OCI-M1 (cell line): ENCODE measurements around the gene PLB1.

Experiments
- DNase-seq: peaks from one replicate; lab custom pipeline; 2025; lab: John Stamatoyannopoulos, UW

Gene PLB1

DNA sequence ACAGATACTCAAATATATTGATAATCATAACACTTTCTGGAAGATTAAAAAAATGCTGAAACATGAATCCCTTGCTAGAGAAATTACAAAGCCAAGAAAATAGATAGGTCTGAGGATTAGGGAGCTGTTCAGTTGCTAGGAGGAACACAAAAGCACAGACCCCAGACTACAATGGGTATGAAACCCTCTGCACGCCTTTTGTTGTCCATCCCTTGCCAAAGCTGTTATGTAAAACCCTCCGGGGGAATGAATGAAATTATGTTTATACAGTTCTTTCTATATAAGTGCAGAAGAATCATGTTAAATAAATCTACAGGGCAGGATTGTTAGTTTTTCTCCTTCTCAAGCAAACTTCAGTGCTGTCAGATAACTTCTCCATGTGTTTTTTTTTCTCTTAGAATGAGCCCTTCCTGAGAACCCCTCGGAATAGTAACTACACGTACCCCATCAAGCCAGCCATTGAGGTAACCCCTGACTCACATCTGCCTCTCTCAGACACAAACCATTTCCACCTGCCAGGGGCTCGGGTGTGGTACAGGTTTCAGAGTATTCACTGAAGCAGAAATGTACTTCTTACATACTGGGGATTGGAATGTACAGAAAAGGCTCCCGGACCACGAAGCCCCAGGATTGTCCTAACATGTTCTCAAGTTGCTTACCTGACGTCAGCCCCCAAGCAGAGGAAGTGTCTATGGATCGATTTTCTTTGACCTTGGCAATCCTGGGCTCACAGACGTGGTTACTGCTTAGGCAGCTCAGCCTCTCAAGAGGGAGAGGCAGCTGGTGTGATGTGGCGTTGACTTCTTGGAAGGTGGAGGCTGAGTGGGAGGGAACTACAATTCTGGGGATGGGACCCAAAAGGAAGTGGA is 118.0 kb downstream of the PLB1 start:
- no peak for DNase-seq

DNA sequence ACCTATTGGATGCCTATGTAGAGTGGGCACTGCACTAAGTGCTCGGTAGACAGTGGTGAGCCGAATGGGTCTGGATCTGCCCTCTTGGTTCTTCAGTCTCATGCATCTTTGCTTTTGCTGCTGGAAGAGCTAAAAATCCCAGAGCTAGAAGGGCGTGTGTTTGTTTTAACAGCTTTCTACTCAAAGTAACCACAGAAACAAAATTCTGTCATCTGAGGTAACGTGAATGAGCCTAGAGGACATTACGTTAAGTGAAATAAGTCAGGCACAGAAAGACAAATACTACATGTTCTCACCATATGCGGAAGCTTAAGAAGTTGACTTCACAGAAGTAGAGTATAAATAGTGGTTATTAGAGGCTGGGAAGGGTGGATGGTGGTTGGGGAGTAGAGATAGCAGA is 119.8 kb downstream of the PLB1 start:
- DNase-seq: no peak

DNA sequence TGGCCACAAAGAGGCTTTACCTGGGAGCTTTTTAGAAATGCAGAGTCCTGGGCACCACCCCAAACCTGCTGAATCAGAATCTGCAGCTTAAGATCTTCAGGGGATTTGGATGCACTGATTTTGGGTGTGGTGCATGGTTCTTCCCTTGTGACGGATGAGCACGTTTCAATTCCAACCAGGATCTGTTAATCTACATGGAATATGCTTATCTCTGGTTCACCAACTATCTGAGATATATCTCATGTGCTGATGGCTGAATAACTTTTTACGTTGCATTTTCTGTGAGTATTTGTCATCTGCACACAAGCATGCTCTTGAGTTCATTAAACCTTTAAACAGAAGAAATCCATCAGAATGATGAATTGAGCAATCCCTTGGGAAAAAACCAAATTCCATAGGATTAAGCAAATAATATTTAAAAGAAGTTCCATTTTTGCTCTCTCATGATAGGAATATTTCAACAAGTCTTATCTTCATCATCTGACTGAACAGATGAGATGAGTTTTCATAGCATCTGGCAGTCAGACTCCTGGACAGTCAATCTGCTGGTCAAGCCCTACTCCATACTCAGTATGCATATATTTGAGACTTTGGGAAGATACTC is 120.6 kb downstream of the PLB1 start:
- no peak for DNase-seq

DNA sequence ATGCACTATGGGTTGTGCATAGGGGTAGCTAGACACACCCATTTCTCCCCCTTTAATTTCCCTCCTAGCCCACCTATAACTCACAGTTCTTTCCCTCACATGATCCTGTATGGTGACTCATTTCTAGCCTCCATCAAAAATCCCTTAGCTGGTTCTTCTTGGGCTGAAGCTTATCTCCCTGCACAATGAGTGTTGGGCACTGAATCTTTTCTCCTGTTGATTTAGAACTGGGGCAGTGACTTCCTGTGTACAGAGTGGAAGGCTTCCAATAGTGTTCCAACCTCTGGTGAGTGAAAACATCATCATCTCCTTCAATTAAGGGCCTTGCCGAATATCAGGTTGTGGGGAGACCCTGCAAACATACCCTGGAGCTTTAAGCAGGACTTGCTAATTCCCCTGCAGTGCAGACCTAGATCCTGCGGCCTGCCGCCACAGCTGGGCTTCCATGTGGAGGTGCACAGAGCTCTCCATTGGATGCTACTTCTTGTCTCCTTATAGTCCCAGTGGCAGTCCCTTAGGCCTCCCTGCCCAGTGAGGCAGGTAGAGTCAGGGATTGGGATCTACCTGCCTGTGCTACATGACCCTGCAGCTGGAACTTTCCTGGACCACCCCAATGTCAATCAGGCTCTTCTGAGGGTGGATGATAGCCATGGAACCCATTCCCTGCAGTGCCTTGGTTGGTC is 121.8 kb downstream of the PLB1 start:
- DNase-seq: no peak

DNA sequence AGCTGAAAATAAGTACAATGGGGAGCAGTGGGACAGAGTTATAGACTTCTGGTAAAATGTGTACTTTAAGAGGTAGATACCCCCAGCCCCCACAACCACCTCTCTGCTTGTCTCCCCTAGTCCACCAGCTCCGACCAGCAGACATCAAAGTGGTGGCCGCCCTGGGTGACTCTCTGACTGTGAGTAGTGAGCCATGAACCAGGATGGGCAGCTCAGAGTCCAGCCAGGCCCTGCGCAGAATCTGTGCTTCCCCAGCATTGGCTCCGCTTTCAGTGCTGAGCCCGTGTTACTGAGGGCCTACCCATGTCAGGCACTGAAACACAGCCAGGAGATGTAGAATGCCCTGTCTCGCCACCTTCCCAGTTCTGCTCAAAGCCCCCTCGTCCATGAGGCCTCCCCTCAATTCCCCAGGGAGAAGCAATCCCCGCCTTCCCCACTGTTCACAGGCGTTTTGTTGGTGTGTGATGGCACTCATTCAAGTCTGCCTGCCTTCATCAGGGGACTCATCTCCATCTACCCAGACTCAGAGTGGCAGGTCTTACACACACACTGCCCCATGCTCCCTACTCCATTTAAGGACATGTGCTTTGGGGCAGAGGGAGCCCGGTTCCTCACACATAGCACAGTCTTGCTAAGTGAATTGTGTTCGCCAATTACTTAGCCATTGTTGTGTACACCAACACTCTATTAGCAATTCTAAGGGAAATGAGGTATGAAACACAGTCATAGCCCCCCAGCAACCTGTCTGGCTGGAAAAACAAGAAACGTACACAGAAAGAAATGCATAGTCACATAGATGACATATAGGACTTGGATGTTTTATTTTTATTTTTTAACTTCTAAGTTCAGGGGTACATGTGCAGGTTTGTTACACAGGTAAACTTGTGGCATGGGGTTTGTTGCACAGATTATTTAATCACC is 122.6 kb downstream of the PLB1 start:
- DNase-seq: no peak

DNA sequence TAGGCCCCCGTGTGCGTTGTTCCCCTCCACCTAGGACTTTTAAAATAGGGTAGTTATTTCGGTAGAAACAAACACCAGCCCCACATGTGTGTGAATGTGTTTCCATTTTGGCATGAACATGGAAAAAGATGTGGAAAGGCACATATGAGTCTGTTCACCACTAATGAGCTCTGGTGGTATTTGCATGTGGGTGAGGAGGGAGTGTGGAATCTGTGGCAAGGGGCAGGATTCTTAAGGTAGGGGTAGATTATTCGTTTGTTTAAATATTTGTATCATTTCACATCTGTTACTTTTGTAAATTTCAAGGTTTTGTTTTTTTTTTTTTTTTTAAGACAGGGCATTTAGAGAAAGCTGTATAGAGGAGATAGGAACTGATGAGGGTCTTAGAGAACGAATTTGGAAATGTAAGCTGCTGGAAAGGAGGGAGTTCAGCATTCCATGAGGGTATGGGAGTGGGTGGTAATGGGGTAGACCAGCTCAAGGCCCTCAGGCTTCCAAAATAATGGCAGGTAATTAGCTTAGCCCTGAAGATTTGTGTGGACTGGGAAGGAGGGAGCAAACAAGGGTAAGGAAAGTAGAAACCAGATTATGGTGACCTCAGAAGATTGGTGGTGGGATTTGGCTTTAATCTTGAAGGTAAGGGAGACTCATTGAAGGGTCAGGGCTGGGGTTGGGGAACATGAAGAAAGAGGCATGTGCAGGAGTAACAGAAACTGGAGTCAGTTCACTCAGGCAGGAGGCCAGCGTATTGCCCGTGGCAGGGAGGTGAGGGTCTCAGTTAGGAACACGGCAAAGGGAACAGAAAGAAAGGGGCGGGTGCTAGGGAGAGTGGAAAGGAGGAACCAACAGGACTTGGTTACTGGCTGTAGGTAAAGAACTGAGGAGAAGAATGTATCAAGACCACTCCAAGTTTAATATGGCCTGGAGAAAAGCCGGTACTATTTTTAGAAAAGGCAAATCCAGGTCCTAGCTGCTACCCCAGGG is 123.6 kb downstream of the PLB1 start:
- no peak for DNase-seq

DNA sequence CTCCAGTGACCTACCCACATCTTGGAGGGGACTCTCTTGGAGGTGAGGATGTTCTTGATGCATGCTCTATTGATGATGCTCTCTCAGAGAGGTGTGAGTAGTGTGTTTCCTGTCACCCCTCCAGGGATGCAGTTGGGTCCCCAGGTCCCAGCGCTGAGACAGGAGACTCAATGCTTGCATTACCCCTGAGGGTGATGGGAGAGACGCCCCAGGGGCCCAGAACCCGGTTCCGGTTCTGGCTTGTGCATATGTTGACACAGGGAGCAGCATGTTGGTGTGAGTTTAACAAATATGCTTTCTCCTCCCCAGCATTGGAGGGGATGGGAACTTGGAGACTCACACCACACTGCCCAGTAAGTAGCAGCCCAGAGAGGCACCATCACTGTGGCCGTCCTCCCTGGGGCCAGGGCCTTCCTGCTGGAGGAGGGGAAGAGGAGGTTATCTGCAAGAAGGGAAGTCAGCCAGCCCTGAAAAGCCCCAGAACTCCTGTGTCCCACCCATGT is 124.5 kb downstream of the PLB1 start:
- DNase-seq: no peak

DNA sequence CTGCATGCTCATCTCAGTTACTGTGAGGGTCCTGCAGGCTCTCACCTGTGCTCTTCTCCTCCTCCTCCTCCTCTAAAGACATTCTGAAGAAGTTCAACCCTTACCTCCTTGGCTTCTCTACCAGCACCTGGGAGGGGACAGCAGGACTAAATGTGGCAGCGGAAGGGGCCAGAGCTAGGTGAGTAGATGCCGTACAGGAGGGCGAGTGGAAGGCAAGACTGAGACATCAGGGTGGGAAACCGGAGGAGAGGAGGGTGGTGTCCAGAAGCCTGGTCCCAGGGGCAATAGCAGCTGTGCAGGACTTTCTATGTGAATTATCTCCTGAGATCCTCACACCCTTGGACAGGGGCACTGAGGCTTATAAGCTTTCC is 124.9 kb downstream of the PLB1 start:
- no peak for DNase-seq

DNA sequence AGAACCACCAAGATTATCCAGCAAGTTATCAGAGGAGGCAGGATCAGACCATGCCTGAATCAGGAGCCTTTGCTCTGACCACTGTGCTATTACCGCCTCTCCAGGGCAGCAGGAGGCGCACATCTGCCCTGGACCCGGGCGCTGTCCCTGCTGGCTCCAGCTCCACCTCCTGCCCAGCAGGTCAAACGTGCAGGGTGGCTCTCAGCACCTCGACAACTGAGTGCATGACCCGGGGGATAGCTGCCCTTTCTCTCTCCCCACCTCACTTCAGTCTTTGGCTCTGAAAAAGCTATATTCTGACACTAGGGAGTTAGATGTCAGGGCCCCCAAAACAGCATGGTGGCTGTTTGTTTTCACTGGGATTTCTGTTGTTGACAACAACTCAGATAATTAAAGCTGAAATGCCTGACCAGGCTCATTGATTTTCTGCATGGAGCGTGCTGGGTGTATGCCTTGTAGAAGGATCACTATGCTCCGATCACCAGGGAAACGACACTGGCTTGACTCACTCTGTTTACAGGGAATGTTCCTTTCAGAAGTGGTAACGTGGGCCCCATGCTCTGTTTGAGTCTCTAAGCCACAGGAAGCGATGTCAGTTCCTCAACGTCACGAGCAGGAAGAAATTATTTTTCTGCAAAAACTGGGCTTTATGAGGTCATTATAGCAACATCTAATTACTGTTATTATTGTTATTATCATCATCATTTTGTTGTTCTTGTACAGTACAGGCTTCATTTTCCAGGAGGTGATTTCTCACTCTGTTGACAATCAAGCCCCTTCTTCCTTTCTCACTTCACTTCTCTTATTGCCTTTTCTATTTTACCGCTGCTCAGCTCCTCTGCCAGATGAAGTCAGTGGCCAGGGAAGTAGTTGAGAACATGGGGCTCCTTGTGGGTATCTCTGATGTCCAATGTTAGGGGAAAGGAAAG is 125.6 kb downstream of the PLB1 start:
- DNase-seq: peak; percentile 35

DNA sequence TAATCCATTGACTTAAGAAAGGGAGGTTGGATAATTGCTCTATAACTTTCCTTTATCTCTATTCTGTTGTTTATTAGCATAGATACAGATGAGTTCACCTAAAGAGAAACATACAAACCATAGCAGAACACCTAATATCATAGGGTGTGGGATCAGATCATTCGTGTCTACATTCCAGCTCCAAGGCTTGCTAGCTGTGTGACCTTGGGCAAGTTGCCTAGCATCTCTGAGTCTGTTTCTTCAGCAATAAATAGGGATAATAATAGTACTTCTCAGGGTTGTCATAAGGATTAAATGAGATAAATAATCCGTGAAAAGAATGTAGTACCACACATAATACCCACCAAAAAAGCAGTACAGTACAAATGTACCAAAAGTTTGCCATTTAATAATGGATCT is 126.2 kb downstream of the PLB1 start:
- DNase-seq: no peak

DNA sequence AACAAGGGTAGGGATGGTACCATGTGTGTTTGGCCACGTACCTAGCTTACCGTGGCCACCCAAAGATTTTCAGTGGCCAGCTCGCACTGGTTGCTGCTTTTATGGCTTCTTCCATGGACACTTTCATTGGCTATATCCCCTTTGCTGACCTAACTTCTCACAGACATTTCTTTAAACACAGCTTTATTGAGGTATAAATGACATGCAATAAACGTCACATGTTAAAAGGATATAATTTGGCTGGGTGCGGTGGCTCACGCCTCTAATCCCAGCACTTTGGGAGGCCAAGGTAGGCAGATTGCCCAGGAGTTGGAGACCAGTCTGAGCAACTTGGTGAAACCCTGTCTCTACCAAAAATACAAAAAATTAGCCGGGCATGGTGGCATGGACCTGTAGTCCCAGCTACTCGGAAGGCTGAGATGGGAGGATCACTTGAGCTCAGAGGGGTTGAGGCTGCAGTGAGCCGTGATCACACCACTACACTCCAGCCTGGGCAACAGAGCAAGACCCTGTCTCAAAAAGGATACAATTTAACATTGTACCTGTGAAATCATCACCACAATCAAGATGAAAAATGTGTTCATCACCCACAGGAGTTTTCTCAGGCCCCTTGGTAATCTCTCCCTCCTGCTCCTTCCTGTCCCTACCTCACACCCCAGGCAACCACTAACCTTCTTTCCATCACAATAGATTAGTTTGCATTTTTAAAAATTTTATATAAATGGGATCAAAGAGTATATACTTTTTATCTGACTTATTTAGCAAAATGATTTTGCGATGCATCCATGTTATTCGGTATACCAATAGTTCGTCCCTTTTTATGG is 127.9 kb downstream of the PLB1 start:
- DNase-seq: no peak

DNA sequence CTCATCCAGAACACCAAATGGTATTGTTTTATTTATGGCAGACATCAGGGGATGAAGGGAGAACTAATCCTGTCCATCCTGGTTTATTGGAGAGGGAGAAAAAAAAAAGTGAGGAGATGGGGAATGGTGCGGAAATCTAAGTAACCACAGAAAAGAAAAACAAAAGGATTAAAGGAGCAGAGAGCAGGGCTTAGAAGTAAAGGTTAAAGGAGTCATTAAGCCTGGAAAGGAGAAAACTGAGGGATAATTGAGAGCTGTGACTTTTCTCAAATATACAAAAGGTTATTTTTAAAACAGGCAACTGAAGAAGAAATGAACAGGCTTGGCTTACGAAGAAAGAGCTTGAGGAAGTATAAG is 128.6 kb downstream of the PLB1 start:
- no peak for DNase-seq

DNA sequence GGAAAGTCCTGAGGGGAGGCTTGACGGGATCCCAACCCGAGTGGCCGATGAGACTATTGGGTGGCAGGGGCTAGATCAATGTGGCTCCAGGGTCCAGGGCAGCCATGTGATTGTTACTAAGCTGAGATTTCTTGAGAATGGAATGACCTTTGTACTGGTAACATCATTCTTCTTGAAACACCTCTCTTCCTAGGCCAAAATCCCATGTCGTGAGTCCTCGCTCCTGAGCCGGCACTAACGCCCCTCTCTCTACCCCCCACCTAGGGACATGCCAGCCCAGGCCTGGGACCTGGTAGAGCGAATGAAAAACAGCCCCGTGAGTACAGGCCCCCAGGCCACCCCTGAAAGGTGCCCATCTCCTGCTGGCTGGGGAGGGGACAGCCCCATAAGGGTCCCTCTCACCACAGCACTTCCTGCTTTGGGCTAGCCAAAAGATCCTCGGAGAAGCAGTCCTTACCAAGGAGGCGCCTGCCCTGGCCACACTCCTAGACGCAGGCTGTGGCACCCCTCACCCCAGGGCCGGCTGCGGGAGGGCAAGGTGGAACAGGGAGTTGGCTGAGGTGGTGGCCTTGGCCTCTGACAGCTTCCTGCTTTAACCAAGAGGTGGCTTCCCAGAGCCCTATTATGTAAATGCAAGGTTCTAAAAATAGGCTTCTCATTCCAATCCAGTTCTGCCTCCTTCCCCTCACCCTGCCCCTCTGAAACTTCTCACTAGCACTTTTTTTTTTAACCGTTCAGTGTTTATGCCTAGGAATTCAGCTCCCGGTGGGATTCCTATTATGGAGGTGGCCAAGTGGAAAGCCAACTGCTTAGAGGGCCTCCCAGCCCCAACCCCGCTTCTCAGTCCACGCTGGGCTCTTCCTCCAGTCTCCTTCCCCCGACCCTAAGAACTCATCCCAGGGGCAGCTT is 129.2 kb downstream of the PLB1 start:
- no peak for DNase-seq

DNA sequence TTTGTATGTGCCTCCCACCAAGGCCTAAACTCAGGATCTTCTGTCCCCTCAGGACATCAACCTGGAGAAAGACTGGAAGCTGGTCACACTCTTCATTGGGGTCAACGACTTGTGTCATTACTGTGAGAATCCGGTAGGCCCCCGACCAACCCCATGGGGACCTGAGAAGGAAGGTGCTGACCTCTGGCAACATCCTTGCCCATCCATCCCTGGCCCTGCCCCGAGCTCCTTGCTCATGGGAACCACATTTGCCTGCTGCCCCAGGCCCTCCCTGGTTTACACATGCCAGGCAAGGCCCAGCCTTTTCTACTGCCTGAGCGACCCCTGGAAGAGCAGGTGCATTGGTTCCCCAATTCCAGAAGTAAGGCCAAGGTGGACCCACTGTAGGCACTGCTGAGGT is 130.5 kb downstream of the PLB1 start:
- DNase-seq: no peak

DNA sequence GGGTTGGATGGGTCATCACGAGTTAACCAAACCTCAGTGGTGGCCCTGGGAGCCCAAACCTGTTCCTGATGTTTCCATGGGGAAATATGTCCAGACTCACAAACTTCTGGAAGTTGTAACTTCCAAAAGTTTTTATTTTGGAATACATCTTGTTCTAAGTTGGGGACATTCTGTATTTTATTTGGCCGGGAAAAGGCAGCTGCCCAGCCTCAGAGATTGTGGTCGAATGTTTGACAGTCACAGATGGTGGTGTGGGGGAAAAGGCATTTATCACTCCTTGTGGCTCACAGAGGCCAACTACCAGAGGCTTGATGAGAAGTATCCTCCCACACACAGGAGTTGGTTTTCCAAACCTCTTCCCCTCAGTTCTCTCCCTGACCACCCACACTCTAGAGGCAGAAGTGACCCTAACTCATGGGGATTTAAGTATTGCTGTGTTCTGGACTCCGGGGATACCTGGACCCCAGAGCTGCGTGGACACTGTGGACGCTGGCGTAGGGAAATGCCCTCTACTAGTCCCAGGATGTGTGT is 131.1 kb downstream of the PLB1 start:
- peak; percentile 18 for DNase-seq

DNA sequence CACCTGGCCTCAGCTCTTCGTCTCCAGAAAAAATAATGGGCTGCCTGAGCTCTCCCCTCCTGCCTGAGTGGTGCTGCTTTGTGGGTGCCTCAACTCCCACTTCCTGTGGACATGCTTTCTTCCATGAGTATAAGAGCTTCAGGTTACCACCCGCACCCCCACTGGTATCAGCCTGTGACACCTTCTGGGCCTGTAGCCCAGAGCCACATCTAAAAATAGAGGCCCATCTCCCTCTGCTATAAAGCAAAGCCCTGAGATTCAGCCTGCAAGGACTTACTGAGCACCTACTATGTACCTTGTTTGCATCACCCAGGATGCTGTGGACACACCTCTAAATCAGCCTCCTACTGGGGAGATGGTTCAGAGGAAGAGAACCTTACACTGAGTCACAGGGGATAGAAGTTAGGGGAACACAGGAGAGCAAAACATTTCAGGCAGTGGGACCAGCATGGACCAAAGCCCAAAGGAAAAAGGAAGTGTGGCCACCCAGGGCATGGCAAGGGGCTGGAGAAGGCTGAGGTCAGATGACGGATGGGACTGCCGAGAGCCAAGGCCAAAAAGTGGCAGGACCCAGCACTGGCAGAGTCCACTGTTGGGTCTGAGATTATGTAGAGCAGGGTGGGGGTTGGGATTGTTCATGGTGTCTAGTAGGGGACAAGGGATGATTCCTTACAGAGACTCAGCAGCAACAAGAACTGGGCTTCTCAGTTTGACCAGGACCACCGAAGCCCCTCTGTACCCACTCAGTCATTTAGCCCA is 132.0 kb downstream of the PLB1 start:
- no peak for DNase-seq

DNA sequence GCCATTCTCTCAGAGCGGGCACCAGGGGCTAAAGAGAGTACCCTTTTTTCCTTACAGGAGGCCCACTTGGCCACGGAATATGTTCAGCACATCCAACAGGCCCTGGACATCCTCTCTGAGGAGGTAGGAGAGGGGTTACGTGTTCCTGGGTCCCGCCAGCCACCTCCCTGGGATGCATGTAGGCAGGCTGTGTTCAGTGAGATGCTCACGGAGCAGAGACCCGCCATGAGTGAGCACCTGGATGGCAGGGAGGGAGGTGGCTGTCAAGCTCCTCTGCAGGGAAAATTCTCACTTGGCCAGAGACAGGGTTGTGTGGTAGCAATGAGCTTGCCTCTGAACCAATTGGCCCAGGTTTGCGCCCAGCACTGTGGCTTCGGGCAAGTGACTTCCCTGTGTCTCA is 132.6 kb downstream of the PLB1 start:
- DNase-seq: no peak
